Fibroblast of skin of abdomen (primary cell): ENCODE data around the gene PLEKHH1. TPM values are rescaled to one million over a fixed set of nuclear protein-coding genes. Genes with fewer than 3 reads are reported as not detected.

Experiments used
- DNase-seq: peaks from one replicate; pipeline ENCODE4 v3.0.0-alpha.2; 2013
- polyA plus RNA-seq, 2 experiments: library from polyadenylated mRNA; unstranded; fragments of 120-200 nt; gene quantifications; one replicate each; pipeline ENCODE4 v1.2.1, GENCODE V29; 2013; ENCODE audit not compliant: insufficient read length in 2 of 2

Gene PLEKHH1
- 0.87 TPM for polyA plus RNA-seq (2013, experiment 1 of 2; ENCODE audit: insufficient read length)
- 0.91 TPM for polyA plus RNA-seq (2013, experiment 2 of 2; ENCODE audit: insufficient read length)

GRCh38 chr14:67532998-67533753, at the start of gene PLEKHH1:
Gene PLEKHH1 (plus strand): TSS chr14:67533290. CDS start chr14:67541868, 8,578 bp downstream.
- peak; percentile 61 for DNase-seq

- DNase-seq: no peak
These were observed 49.4 kb upstream of the PLEKHH1 start for GRCh38 chr14:67483579-67484285.

GRCh38 chr14:67485501-67486095, 47.5 kb upstream of the PLEKHH1 start:
- peak; percentile 58 for DNase-seq

- no peak for DNase-seq
These were observed 46.2 kb upstream of the PLEKHH1 start for GRCh38 chr14:67486890-67487289.

- DNase-seq: no peak
These were observed 45.8 kb upstream of the PLEKHH1 start for GRCh38 chr14:67487332-67487731.

- no peak for DNase-seq
These were observed 44.9 kb upstream of the PLEKHH1 start, which contains the start of gene TMEM229B for GRCh38 chr14:67487937-67488893. Gene TMEM229B (minus strand): TSS chr14:67488721. CDS start chr14:67473923, 14,798 bp downstream.

- DNase-seq: no peak
These were observed 42.9 kb upstream of the PLEKHH1 start for GRCh38 chr14:67490196-67490595.

GRCh38 chr14:67491285-67491684, 41.8 kb upstream of the PLEKHH1 start:
- DNase-seq: no peak

- no peak for DNase-seq
These were observed 41.2 kb upstream of the PLEKHH1 start for GRCh38 chr14:67491741-67492507.

- DNase-seq: no peak
These were observed 40.6 kb upstream of the PLEKHH1 start for GRCh38 chr14:67492538-67492937.

- DNase-seq: no peak
These were observed 39.9 kb upstream of the PLEKHH1 start for GRCh38 chr14:67493092-67493717.

GRCh38 chr14:67495827-67496226, 37.3 kb upstream of the PLEKHH1 start:
- no peak for DNase-seq

- no peak for DNase-seq
These were observed 35.9 kb upstream of the PLEKHH1 start for GRCh38 chr14:67497216-67497615.

GRCh38 chr14:67497716-67498115, 35.4 kb upstream of the PLEKHH1 start:
- DNase-seq: no peak

- no peak for DNase-seq
These were observed 32.1 kb upstream of the PLEKHH1 start for GRCh38 chr14:67500981-67501380.

GRCh38 chr14:67501670-67502069, 31.4 kb upstream of the PLEKHH1 start:
- no peak for DNase-seq

GRCh38 chr14:67502867-67503266, 30.2 kb upstream of the PLEKHH1 start:
- no peak for DNase-seq

GRCh38 chr14:67503331-67503730, 29.8 kb upstream of the PLEKHH1 start:
- no peak for DNase-seq

GRCh38 chr14:67505254-67505653, 27.8 kb upstream of the PLEKHH1 start:
- DNase-seq: no peak

GRCh38 chr14:67508956-67509355, 24.1 kb upstream of the PLEKHH1 start:
- DNase-seq: no peak

- peak; percentile 25 for DNase-seq
These were observed 23.0 kb upstream of the PLEKHH1 start for GRCh38 chr14:67510121-67510520.
